BE2C (cell line): ENCODE results near the gene CHURC1.

Source experiments
- DNase-seq: peaks from one replicate; pipeline ENCODE4 v3.0.0-alpha.2; 2020
- H3K27me3 ChIP-seq: fragments of 250-450 bp; sonication (Bioruptor Pico); 2 replicates; pipeline ENCODE4 v1.5.1; 2020; ENCODE audit warnings: mild to moderate bottlenecking
- H3K36me3 ChIP-seq: fragments of 250-450 bp; sonication (Bioruptor Pico); 2 replicates; pipeline ENCODE4 v1.5.1; 2020; ENCODE audit warnings: mild to moderate bottlenecking
- H3K4me1 ChIP-seq: fragments of 250-450 bp; sonication (Bioruptor Pico); 2 replicates; pipeline ENCODE4 v1.5.1; 2020
- H3K4me3 ChIP-seq: 2 replicates; pipeline ENCODE4 v1.5.1; 2011; ENCODE audit warnings: low read depth, low read length
- H3K9me3 ChIP-seq: fragments of 250-450 bp; sonication (Bioruptor Pico); 2 replicates; pipeline ENCODE4 v1.5.1; 2020
- TF ChIP-seq, protein P1 (sequence below): IDR thresholded peaks from 2 replicates; pipeline ENCODE4 v1.5.1; 2012; ENCODE audit warnings: mild to moderate bottlenecking, low read depth, low read length

The CHURC1 gene

DNA sequence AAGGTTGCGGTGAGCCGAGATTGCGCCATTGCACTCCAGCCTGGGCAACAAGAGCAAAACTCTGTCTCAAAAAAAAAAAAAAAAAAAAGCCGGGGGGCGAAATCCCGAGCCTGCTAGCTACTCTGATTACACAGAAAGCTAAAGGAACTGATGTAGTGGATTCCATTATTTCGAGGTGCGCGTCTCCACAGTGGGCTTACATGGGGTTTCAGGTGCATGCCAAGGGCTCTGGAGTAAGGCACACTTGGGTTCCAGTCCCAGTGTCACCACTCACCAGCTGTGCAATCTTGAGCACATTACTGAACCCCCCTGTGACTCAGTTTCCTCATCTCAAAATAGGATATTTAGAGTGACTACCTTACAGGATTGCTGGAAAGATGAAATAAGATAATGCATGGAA, 59.6 kb downstream of the CHURC1 start:
- H3K27me3 ChIP-seq: no peaks in the 10 kb centered on the region; the same call in 1 of the 2 replicates
- no peak overlapping the region for H3K4me3 ChIP-seq
- DNase-seq: no peak
- no peaks in the 10 kb centered on the region for H3K9me3 ChIP-seq
- no peaks in the 10 kb centered on the region for H3K36me3 ChIP-seq
- TF ChIP-seq, protein P1, sequence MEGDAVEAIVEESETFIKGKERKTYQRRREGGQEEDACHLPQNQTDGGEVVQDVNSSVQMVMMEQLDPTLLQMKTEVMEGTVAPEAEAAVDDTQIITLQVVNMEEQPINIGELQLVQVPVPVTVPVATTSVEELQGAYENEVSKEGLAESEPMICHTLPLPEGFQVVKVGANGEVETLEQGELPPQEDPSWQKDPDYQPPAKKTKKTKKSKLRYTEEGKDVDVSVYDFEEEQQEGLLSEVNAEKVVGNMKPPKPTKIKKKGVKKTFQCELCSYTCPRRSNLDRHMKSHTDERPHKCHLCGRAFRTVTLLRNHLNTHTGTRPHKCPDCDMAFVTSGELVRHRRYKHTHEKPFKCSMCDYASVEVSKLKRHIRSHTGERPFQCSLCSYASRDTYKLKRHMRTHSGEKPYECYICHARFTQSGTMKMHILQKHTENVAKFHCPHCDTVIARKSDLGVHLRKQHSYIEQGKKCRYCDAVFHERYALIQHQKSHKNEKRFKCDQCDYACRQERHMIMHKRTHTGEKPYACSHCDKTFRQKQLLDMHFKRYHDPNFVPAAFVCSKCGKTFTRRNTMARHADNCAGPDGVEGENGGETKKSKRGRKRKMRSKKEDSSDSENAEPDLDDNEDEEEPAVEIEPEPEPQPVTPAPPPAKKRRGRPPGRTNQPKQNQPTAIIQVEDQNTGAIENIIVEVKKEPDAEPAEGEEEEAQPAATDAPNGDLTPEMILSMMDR: no peak
- no peaks in the 10 kb centered on the region for H3K4me1 ChIP-seq

DNA sequence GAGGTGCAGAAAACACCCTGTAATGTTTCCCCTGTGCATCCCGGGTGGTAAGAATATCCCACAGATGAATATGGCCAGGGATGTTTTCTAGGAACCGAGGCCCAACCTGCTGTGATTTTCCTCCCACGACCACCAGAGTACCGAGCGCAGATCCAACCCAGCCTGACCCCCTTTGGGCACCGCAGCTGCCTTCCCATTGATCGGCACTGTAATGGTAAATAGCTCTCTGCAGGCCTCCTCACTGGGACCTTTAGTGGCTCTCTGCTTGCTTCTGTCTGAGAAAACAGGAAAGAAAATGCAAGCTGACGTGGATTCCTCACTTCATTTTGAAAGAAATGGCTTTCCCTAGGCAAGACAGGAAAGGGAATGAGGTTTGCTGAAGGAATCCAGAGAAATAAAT, 60.3 kb downstream of the CHURC1 start:
- no peak overlapping the region for H3K4me3 ChIP-seq
- no peaks in the 10 kb centered on the region for H3K36me3 ChIP-seq
- H3K9me3 ChIP-seq: no peaks in the 10 kb centered on the region
- no peak for DNase-seq
- TF ChIP-seq, protein P1: no peak
- no peaks in the 10 kb centered on the region for H3K4me1 ChIP-seq
- H3K27me3 ChIP-seq: no peaks in the 10 kb centered on the region; the same call in 1 of the 2 replicates

DNA sequence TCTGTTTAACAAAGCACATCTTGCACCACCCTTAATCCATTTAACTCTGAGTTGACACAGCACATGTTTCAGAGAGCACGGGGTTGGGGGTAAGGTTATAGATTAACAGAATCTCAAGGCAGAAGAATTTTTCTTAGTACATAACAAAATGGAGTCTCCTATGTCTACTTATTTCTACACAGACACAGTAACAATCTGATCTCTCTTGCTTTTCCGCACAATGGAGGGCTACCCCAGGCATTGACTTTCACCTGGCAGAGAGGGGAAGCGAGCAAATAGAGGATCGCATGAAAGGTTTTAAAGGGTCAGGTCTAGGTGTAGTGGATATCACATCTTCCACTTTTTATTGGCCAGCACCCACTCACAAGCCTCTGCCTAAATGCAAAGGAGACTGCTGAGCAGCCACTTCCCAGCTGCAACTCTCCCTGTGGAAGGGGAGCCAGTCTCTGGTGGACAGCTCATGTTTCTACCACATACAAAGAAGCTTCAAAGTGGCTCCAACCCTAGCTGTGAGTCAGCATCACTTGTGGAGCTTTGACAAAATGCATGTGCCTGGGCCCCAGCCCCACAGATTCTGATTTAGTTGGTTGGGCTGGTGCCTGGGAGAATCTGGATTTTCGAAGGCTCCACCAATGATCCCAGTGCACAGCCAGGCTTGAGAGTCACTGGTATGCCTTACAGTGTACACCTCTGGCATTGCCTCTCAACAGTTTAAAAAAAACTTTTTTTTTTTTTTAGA, 65.2 kb downstream of the CHURC1 start:
- H3K27me3 ChIP-seq: no peaks in the 10 kb centered on the region
- no peak for DNase-seq

DNA sequence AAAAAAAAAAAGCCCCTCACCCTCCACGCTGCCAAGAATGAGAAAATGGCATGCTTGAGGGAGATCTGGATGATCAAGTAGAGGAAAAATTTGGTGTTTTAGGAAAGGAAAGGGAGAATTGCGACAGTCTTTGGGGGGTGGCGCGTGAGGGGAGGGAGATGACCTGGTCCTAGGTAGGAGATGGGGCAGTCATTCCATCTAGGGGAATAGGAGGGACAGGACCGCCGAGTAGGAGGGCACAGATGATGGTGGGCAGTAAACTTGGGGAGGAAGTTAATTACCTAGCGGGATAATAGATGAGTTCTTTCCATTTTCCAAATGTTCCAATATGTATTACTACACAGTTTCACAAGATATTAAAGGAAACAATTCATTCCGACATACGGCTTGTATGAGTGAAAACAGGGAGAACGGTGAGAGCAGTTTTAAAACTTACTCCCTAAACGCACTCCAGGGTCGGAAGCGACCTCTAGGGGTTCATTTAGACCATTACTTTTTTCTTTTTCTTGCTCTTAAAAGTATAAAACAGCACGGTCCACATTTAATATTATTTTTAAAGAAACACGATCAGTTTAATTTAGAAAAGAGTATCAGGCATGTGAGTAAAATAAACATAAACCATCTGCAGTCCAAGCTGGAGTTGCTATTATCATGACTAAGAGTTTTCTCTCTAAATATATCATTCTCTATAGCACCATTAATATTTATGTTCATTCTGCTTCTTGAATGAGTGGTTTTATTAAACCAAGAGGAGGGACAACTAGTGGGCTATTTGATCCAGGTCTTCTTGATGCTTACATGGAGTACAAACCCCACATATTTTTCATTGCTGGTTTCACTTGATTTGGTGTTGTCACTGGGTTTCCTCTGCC, 69.4 kb downstream of the CHURC1 start:
- TF ChIP-seq, protein P1: peak; percentile 72
- no peaks in the 10 kb centered on the region for H3K9me3 ChIP-seq
- peak; percentile 48 for DNase-seq
- H3K4me1 ChIP-seq: no peaks in the 10 kb centered on the region
- no peaks in the 10 kb centered on the region for H3K27me3 ChIP-seq
- peak overlapping the region; percentile 42 for H3K4me3 ChIP-seq
- no peaks in the 10 kb centered on the region for H3K36me3 ChIP-seq

More for the DNA sequence above, 65.2 kb downstream of the CHURC1 start:
- Histone ChIP-seq H3K4me3 (no peak overlapping the region), H3K9me3 (no peaks in the 10 kb centered on the region), H3K4me1 (no peaks in the 10 kb centered on the region), H3K36me3 (no peaks in the 10 kb centered on the region)
- TF ChIP-seq, protein P1: no peak
